ENCODE data around the gene ACIN1.

DNA sequence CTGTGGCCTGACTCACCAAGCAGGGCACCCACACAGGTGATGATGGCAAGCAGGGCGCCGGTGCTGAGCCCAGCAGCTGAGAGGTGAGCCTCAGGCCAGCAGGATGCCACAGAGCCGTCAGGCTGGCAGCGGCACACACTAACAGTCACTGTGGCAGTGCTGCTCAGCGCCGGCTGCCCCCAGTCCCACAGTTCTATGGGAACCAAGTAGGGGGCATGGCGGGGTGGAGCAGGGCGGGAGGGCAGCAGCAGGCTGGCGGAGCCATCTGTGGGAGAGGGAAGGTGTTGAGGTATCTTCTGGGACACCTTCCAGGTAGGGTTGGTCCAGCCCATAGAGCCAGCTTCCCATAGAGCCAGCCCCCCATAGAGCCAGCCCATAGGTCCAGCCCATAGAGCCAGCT lies 45.9 kb downstream of the ACIN1 start:
- TF ChIP-seq PAX5 (IDR thresholded peaks at IDR 0.05; ENCODE audit: insufficient read depth, low read length, severe bottlenecking): no peak
- TF ChIP-seq POLR2AphosphoS5 (IDR thresholded peaks at IDR 0.05; ENCODE audit: low read depth, low read length): no peak
- TF ChIP-seq POLR2A (IDR thresholded peaks at IDR 0.05; ENCODE audit: low read depth, low read length): no peak
- TF ChIP-seq TAF1 (IDR thresholded peaks at IDR 0.05; ENCODE audit: low read depth, low read length): no peak

All from GM12891 (cell line).